ENCODE data around the gene WDFY4. TPM values are rescaled to one million over a fixed set of nuclear protein-coding genes. Genes with fewer than 3 reads are reported as not detected.
A peak's percentile ranks its signal among the peaks of the same experiment; 100 is the strongest.

Gene WDFY4
- total RNA-seq, 1 experiment from 2014 or later = not detected

DNA sequence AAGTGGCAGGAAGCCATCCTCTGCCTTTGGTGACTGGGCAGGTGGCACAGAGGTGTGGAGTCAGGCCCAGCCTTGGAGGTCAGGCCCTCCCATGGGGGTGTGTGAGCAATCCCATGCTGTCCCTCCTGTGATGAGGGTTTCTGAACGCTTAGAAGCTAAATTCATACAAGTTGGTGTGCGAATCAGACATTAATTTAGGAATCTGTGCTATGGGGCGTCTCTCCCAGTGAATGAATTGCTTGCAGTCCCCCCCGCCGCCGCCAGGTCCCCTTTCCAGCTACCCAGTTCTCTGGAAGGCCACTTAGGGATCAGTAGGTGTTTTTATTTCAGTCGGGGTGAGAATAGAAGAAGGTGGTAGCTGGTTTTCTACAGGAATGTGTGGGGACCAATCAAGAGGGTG is 217.4 kb downstream of the WDFY4 start:
- Histone ChIP-seq H2BK15ac (ENCODE audit: low read depth, low read length) (no peak overlapping the region), H2AK5ac (ENCODE audit: insufficient read length, low read length) (no peak overlapping the region), H3K56ac (ENCODE audit: insufficient read length, low read depth, low read length) (no peak overlapping the region), H3K79me2 (ENCODE audit: insufficient read depth, low read length) (no peaks in the 10 kb centered on the region), H4K5ac (ENCODE audit: insufficient read length, low read depth, low read length) (no peak overlapping the region), H3K14ac (ENCODE audit: insufficient read depth, low read length) (no peak overlapping the region), H4K20me1 (ENCODE audit: control insufficient read depth, insufficient read depth, insufficient read length) (no peaks in the 10 kb centered on the region), H3K23me2 (ENCODE audit: insufficient read length, low read depth, low read length, poor library complexity, severe bottlenecking) (no peaks in the 10 kb centered on the region), H2BK120ac (ENCODE audit: low read depth, low read length, poor library complexity, severe bottlenecking) (no peak overlapping the region), H4K8ac (replicated peaks; ENCODE audit: insufficient read length, low read depth, low read length) (no peak overlapping the region), H3K4me1 (ENCODE audit: insufficient read depth, low read length) (no peaks in the 10 kb centered on the region), H2BK12ac (ENCODE audit: insufficient read length, low read depth, low read length) (no peak overlapping the region), H3T11ph (ENCODE audit: low read length) (no peak overlapping the region), H4K91ac (ENCODE audit: insufficient read length, low read depth, low read length) (no peak overlapping the region), H3K27ac (ENCODE audit: insufficient read length, low read depth, low read length) (no peak overlapping the region), H3K18ac (ENCODE audit: insufficient read length, low read depth, low read length) (no peak overlapping the region), H2BK20ac (ENCODE audit: low read depth, low read length, poor library complexity, severe bottlenecking) (no peak overlapping the region), H3K4ac (ENCODE audit: low read depth, low read length) (no peak overlapping the region), H2AFZ (ENCODE audit: low read length) (no peak overlapping the region), H3K9ac (ENCODE audit: extremely low read depth, insufficient read length, low read length) (no peak overlapping the region), H3K27me3 (ENCODE audit: insufficient read depth, low read length) (no peaks in the 10 kb centered on the region), H3K23ac (ENCODE audit: insufficient read length, low read depth, low read length) (no peak overlapping the region), H3K9me3 (ENCODE audit: control insufficient read depth, low read depth, low read length) (no peaks in the 10 kb centered on the region), H2BK5ac (ENCODE audit: insufficient read length, low read length) (no peak overlapping the region), H3K79me1 (ENCODE audit: insufficient read depth, low read depth, low read length, poor library complexity, severe bottlenecking) (no peaks in the 10 kb centered on the region), H3K4me2 (ENCODE audit: insufficient read depth, insufficient read length, low read length) (no peak overlapping the region)
- no peak for DNase-seq
- Mint-ChIP-seq H3K4me3 (no peak overlapping the region), H3K36me3 (ENCODE audit: insufficient read depth in 1 of 3, low read depth in 3 of 3) (no peaks in the 10 kb centered on the region), H3K9me3 (no peaks in the 10 kb centered on the region; a peak in 1 of 5 replicates), H3K27me3 (ENCODE audit: low read depth) (no peaks in the 10 kb centered on the region; the same call in 1 of the 2 replicates), H3K4me1 (peaks cover 3 to 7% of the 10 kb centered on the region in 2 experiments; a peak in 3 of 4 replicates), H3K27ac (no peak overlapping the region)
- TF ChIP-seq, protein P1, sequence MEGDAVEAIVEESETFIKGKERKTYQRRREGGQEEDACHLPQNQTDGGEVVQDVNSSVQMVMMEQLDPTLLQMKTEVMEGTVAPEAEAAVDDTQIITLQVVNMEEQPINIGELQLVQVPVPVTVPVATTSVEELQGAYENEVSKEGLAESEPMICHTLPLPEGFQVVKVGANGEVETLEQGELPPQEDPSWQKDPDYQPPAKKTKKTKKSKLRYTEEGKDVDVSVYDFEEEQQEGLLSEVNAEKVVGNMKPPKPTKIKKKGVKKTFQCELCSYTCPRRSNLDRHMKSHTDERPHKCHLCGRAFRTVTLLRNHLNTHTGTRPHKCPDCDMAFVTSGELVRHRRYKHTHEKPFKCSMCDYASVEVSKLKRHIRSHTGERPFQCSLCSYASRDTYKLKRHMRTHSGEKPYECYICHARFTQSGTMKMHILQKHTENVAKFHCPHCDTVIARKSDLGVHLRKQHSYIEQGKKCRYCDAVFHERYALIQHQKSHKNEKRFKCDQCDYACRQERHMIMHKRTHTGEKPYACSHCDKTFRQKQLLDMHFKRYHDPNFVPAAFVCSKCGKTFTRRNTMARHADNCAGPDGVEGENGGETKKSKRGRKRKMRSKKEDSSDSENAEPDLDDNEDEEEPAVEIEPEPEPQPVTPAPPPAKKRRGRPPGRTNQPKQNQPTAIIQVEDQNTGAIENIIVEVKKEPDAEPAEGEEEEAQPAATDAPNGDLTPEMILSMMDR (conservative IDR thresholded peaks at IDR 0.05) = 0 out of 3 replicates have a peak, but pooled peaks have one; percentile 15
- WGBS (ENCODE audit: extremely low coverage, insufficient read length, low lambda C conversion rate) = no CpG with 5 or more reads among the region's 7 CpGs

All from H9 (cell line).